GM10248 (cell line): Measurements from ENCODE around the gene GRIK2.

Source experiments
- CTCF ChIA-PET: fragments of 300-600 bp; sonication (Branson Sonifier 250); formaldehyde crosslinking; extraction: SDS; loops from one replicate; lab custom pipeline; 2021; ENCODE audit warnings: antibody characterized with exemption; lab: Yijun Ruan, JAX
- POLR2A ChIA-PET: fragments of 350-650 bp; sonication (Branson Sonifier 250); formaldehyde crosslinking; extraction: SDS; loops from one replicate; lab custom pipeline; 2020; ENCODE audit warnings: antibody characterized with exemption; lab: Yijun Ruan, JAX
- DNase-seq: peaks from one replicate; pipeline ENCODE4 v3.0.0; 2012; ENCODE audit errors: extremely low spot score
- TF ChIP-seq, protein P1 (sequence below): IDR thresholded peaks from 2 replicates; pipeline ENCODE4 v1.5.1; 2012; ENCODE audit warnings: mild to moderate bottlenecking, low read depth; ENCODE audit errors: extremely low read depth, missing control alignments, control extremely low read depth

GRIK2 gene

GRCh38 chr6:101434601-101435000 lies 41.1 kb downstream of the GRIK2 start:
- POLR2A ChIA-PET, result no interaction called here
- DNase-seq, result no peak
- TF ChIP-seq, protein P1, sequence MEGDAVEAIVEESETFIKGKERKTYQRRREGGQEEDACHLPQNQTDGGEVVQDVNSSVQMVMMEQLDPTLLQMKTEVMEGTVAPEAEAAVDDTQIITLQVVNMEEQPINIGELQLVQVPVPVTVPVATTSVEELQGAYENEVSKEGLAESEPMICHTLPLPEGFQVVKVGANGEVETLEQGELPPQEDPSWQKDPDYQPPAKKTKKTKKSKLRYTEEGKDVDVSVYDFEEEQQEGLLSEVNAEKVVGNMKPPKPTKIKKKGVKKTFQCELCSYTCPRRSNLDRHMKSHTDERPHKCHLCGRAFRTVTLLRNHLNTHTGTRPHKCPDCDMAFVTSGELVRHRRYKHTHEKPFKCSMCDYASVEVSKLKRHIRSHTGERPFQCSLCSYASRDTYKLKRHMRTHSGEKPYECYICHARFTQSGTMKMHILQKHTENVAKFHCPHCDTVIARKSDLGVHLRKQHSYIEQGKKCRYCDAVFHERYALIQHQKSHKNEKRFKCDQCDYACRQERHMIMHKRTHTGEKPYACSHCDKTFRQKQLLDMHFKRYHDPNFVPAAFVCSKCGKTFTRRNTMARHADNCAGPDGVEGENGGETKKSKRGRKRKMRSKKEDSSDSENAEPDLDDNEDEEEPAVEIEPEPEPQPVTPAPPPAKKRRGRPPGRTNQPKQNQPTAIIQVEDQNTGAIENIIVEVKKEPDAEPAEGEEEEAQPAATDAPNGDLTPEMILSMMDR, result no peak
- CTCF ChIA-PET, result no interaction called here

DNA sequence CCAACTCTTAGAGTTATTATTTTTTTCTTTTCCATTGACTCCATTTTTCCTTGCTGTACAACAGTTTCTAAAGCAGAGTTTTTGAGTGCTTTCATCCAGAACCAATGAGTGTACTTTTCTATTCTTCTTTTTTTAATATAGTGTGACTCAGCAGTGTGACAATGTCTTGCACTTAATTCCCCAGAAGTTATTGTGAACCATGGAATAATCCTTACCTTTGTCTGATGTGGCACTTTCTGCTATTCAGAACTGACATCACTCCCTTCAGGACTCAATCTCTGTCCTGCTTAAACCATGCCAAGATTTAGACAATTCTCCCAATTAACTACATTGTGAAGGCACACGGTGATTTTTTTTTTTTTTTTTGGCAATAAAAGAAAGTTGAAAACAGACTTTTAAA lies 41.5 kb downstream of the GRIK2 start:
- TF ChIP-seq, protein P1, result no peak
- DNase-seq, result no peak
- ChIA-PET POLR2A (no interaction called here), CTCF (no interaction called here)

DNA sequence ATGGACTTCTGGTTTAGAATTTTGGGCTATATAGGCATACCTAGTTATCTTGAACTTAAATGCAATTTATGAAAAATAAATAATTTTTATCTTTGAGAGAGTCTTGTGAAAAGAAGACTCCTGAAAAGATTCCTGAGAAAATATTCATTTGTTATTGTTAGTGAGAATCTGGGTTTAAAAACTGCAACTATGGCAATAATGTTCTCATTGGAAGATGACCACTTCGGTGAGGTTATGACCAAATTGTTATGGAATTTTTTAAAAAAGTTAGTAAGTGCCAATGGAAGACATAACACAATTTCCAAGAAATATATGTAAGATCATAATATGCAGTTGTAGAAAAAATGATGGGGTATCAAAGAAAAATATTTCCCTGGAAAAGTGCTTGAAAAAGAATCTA lies 46.3 kb downstream of the GRIK2 start:
- POLR2A ChIA-PET, result no interaction called here
- no peak for DNase-seq
- CTCF ChIA-PET, result interaction anchor here (0.7 kb wide), 1 partner anchor 10 kb away, joined by 3 read pairs; no protein-coding TSS in a partner anchor
- TF ChIP-seq, protein P1, result no peak

- CTCF ChIA-PET, result no interaction called here
- DNase-seq, result no peak
- POLR2A ChIA-PET, result no interaction called here
- TF ChIP-seq, protein P1, result no peak
Measured at GRCh38 chr6:101443315-101443714, 49.8 kb downstream of the GRIK2 start.

DNA sequence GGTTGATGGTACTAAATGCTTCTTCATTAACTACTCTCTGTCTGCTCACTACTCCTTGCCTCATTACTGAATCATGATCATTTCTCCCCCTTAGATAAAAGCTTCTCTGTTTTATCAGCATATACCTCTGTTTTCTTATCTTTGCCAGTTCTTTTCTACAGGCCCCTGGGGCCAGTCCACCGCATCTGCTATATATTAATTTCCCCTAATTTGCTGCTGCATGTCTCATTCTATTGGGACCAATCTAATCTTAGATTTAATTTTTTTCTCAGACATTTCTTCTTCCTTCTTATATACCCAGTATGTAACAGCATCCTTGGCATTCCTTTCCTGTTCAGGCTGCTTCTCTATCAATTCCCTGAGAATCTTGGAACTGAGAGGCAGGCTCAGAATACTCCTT lies 51.2 kb downstream of the GRIK2 start:
- ChIA-PET POLR2A (no interaction called here), CTCF (no interaction called here)
- TF ChIP-seq, protein P1, result no peak
- DNase-seq, result no peak

GRCh38 chr6:101445527-101445926 lies 52.0 kb downstream of the GRIK2 start:
- POLR2A ChIA-PET, result no interaction called here
- DNase-seq, result no peak
- CTCF ChIA-PET, result no interaction called here
- TF ChIP-seq, protein P1, result no peak

- ChIA-PET POLR2A (no interaction called here), CTCF (interaction anchor here (0.9 kb wide), 1 partner anchor 17 kb away, joined by 3 read pairs; no protein-coding TSS in a partner anchor)
- DNase-seq, result no peak
- TF ChIP-seq, protein P1, result no peak
Measured at GRCh38 chr6:101450901-101451300, 57.4 kb downstream of the GRIK2 start.
